GM12801 (cell line): ENCODE measurements around the gene TMEM98.

Experiments used
- CTCF ChIP-seq: IDR thresholded peaks from one replicate; pipeline ENCODE4 v1.5.1; 2011; ENCODE audit warnings: control low read depth; ENCODE audit not compliant: insufficient read length; ENCODE audit errors: extremely low read depth

The TMEM98 gene

GRCh38 chr17:32917842-32918241, 10.1 kb upstream of the TMEM98 start:
- TF ChIP-seq CTCF = no peak

GRCh38 chr17:32920293-32920692, 7.7 kb upstream of the TMEM98 start:
- no peak for TF ChIP-seq CTCF

- no peak for TF ChIP-seq CTCF
Measured at GRCh38 chr17:32921017-32921416, 6.9 kb upstream of the TMEM98 start.

DNA sequence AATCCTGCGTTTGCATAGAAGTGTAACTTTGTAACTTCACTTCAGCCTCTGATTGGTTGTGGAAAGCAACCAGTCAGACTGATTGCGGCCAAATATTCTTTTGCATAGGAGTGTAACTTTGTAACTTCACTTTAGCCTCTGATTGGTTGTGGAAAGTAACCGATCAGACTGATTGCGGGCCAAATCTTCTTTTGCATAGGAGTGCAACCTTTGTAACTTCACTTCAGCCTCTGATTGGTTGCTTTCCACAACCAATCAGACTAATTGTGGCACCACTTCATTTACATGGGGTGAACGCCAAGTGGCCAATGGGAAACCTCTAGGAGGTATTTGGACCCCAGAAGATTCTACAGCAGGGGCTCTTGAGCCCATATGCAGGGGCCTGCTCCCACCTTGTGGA, 1.8 kb upstream of the TMEM98 start:
- TF ChIP-seq CTCF = no peak

DNA sequence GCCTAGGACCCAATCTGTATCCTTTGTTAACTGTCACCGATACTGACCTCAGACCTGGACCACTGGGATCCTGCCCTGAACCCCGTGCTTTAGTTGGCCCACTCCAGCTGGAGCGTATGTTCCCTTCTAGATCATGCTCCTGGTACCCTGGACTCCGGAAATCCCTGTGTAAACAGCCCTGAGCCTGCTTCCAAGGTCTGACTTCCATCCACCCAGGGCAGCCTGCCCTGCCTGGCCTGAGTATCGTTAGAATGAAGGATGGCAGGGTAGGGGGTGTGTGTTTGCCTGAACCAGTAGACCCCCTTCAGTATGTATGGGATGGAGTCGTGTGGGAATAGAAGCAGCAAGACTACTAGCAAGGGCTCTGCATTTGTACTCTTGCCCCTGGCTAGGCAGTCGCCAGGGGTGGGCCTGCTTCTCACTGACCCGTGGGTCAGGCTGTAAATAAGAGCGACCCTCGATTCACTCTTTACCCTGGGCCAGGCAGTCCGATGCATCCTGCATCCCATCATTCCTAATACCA, 691 bp upstream of the TMEM98 start:
- no peak for TF ChIP-seq CTCF

DNA sequence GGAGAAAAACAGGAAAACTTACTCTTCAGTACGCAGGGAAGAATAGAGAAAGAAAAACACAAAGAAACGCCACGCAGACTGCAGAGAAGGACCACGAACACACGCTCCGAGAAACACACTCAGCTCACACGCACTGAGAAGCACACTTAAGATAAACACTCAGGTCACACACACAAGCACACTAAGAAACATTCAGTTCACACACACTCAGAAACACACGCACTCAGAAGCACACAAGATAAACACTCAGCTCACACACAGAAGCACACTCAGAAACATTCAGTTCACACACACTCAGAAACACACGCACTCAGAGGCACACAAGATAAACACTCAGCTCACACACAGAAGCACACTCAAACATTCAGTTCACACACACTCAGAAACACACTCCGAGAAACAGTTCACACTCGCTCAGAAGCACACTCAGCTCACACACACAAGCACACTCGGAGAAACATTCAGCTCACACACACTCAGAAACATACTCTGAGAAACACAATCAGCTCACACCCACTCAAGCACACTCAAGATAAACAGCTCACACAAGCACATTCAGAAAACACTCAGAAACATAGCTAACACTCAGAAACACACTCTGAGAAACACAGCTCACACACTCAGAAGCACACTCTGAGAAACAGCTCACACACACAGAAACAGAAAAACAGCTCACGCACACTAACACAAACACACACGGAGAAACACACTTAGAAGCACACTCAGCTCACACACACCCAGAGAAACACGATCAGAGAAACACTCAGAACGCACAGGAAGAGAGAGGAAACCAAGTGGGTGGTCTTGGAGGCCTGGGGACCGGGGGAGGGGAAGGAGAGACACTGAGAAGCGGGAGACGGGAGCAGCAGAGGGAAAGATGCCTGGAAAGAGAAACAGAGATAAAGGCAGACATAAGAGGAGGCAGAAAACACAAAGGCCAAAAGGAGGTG, 908 bp downstream of the TMEM98 start:
- no peak for TF ChIP-seq CTCF

DNA sequence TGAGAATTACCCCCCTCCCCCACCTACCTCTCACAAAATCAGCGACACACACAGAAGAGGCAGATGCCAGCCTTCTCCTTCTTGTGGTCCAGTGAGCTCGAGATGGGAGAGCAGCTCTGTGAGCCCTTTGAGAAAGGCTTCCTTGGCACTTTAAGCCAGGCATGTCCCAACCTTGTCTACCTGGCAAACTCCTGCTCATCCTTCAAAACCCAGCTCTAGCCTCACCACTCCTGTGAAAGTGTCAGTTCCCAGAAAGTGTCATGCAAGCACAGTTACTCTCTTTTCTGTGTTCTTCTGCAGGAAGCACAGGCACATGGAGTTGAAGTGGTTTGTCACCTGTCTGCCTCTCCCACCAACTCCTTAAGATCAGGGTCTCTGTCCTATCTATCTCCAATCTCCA, 1.6 kb downstream of the TMEM98 start:
- no peak for TF ChIP-seq CTCF
